ENCODE measurements around the gene ITGA5.
"Not testable (repeated sequence)": the region's sequence is repeated elsewhere in the genome, so short reads cannot be mapped to it uniquely, and the experiment has no call there.

ITGA5 gene

GRCh38 chr12:54371328-54372112 lies 47.5 kb downstream of the ITGA5 start:
- no peak for DNase-seq (ENCODE audit: low read depth)

DNA sequence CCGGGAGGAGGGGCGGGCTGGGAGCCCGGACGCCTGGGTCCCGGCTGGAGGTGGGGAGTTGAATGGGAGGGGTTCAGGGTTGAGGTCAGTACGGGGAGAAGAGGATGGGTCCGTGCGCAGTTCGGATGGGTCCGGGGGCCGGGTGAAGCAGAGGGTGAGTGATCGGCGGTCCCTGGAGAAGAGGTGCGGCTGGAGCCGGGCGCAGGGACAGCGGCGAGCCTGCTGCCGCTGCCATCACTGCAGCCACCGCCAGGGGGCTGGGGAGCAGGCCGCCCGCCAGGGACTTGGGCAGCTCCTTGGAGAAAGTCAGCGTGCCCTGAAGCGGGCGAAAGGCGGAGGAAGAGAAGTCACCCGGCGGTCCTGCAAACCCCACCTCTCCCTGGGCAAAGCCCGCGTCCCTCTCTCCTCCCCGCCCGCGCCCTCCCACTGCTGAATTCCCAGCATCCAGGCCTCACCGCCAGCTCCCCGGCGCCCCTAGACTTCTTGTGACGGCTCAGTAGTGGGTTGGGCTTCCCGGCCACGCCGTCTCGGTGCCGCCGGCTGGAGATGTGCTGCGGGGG lies 48.8 kb downstream of the ITGA5 start:
- DNase-seq (ENCODE audit: low read depth): no peak

DNA sequence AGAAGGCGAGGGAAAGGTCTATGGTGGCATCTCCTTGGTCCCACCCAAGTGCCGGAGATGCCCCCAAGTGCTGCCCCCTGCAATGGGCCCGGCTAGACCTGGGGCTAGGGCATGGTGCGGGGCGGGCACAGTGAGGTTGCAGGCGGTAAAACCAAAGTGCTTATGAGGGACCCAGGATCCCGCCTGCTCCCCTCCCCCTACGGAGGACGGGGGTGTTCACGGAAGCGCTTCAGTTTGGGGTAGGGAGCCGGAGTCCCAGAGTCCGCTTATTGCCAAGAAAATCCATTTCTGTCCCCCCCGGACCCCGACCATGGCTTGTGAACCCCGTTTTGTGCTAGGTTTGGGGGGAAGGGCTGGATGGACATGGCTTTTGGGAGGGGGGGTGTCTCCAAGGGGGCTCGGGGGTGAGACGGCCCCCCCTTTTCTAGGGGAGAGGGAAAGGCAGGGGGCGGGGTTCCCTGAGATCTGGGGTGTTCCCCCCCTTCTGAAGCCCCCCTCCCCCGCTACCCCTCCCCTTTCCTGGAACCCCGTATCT lies 49.4 kb downstream of the ITGA5 start:
- DNase-seq (ENCODE audit: low read depth): no peak

DNA sequence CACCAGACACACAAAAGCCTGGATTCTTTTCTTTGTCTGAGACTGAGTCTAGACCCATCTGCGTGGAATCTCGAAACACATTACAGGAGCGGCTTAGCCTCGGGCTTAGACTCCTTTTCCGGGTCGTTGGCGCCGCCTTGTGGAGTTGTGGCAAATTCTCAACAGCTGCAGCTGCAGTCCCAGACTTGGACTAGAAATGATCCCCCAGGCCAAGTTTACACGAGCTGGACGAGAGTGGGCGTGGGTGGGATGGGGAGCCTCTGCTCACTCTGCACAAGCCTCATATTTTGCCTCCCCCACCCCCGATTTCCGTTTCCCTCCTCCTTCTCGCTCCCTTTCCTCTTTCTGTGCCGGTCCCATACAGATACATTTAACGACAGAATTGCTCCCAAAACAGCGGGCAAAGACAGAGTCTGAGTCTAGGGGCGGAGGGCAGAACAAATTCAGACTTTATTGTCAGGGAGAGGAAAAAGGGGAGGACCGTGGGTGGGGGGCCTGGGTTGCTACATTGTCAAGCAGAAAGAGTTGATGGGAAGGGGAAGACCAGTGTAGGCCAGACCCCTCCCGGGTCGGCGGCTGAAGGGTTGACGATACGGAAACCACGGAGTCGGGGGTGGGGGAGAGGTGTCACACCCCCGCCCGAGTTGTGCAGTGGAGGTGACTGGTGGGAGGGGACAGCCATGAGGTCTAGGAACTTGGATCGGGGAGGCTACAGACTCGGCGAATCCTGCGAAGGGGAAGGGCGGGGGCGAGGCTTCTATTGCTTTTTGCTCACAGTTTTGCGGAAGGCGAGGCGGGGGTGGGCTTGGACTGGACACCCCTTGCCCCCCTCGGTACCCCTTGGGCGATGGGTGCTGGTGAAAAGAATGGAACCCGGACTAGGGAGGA lies 50.1 kb downstream of the ITGA5 start:
- peak; percentile 70 for DNase-seq (ENCODE audit: low read depth)

GRCh38 chr12:54368025-54368708 lies 50.9 kb downstream of the ITGA5 start:
- no peak for DNase-seq (ENCODE audit: low read depth)

GRCh38 chr12:54364413-54364812 lies 54.7 kb downstream of the ITGA5 start, which contains the start of gene GPR84:
Gene GPR84 (minus strand): TSS chr12:54364486. CDS start chr12:54363851, 635 bp downstream.
- no peak for DNase-seq (ENCODE audit: low read depth)

DNA sequence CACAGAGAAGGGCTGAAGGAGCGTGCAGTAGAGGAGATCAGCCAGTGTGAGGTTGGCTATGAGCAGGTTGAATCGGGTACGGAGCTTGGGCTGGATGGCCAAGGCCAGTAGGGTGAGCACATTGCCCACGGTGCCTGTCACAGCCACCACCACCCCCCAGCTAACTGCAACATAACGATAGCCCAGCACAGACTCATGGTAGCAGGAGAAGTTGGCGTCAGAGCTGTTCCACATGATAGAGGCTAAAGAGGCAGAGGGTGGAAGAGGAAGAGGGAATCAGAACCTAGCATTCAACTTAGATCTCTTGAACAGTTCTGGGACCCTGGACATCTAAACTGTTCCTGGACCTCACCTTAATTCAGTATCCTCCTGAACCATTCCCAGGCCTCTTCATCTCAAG lies 55.4 kb downstream of the ITGA5 start:
- no peak for DNase-seq (ENCODE audit: low read depth)

DNA sequence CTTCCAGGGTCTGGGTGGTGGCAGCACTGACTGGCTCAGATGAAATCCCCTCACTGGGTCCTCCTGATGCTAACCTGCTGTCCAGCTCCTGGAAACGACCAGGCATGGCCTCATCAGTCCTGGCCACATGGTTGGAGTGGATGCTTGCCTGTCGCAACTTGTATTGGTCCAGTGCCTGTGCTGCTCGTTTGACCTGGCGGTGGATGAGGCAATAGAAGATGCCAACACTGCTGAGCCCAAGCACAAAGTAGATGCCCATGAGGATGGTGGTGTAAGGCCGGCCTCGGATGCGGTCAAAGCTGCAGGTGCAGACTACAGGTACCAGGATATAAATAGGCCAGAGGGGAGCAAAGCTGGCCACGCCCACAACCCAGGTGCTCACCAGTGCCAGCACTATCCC lies 56.0 kb downstream of the ITGA5 start:
- no peak for DNase-seq (ENCODE audit: low read depth)

DNA sequence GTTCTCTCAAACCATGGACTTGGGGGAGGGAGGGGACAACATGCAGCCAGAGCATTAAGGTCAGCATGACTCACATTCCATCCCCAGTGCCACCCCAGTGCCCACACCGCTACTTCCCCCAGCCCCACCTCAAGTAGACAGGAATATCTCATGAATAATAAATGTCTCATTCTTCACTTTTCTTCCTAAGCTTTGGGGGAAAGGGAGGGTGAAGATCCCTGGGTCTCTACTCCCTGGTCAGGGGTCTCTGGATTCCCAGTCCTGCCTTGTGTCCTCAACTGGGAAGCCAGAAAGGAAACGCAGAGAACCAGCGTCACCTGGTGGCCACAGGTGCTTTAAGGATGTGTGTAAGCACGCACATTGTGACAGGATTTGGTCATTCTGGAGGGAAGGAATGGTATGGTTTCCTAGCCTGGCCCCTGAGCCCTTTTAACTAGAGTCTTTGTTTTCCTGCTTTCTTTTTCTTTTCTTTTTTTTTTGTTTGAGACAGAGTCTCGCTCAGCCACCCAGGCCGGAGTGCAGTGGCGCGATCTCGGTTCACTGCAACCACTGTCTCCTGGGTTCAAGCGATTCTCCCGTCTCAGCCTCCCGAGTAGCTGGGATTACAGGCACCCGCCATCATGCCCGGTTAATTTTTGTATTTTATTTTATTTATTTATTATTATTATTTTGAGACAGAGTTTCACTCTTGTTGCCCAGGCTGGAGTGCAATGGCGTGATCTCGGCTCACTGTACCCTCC lies 58.2 kb downstream of the ITGA5 start:
- DNase-seq (ENCODE audit: low read depth): no peak

DNA sequence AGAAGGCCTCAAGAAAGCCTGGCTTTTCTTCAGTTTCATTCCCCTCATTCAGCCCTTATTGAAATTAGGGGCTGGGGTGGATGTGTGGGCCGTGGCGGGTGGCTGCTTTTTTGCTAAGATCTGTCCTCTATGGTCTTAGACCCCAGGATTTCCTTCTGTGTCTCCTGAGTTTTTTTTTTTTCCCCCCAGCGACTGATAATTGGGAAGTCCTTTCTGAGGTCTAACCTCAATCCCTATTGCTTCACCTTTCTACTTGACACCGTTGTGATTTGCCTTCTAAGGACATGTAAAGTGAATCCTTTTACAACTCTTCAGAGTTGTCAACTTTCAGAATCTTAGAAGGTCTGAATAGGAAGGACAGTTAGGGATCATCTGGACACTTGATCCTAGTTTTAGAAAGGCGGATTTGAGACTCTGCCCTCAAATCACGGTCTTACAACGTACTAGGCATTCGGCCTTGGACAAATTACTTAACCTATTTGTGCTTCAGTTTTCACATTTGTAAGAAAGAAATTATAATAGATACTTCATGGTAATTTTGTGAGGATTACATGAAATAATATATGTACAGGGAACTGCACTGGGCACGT lies 59.2 kb downstream of the ITGA5 start:
- DNase-seq (ENCODE audit: low read depth): no peak

- DNase-seq (ENCODE audit: low read depth): peak; percentile 55
These were observed 59.9 kb downstream of the ITGA5 start for GRCh38 chr12:54358945-54359761.

- no peak for DNase-seq (ENCODE audit: low read depth)
These were observed 60.7 kb downstream of the ITGA5 start for GRCh38 chr12:54358191-54358944.

DNA sequence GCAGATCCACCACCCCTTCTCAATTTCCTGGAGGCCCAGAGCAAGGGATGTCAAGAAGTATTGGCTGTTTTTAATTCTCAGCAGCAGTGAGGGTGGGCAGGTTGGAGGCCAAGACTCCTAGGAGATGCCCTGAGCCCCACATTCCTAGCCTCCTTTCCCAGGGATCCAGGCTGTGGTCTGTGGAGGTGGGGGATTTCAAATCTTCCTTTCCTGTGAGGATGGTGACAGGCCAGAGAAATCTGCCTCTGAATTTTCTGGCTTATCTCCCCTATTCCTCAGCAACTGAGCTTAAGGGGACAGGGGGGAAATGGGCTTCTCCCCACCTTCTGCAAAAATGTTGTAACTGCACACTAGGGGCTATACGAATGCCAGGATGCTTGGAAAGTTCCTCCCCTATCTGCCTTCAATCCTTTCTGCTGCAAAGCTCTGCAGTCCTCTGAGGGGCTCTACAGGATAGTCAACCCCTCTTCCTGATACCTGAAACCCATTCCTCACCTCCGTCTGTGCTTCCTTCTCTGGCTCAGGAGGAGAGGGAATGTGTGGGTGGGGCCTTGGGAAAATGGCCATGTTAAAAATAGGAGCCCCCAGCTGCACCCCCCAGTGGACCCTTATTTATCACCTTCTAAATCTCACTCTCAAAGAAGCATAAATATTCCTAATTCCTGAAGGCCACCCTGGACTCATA lies 61.4 kb downstream of the ITGA5 start:
- no peak for DNase-seq (ENCODE audit: low read depth)

DNA sequence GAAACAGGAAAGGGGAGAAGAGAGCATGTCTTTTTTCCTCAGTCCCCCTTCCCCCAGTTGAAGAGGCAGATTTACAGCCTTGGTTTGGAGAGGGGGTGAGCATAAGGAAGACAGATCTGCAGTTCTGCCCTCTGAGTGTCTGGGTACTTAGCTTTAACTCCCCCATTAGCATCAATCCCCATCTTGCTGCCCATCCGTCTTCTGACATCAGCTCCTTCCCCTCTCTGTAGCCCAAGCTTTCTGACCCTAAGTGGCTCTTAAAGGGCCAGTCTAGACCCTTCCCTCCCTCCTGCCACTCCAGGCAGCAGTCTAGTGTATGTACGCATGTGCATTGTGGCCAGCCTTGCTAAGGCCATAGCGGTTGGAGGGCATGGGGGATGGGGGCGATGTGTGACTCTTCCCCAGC lies 62.1 kb downstream of the ITGA5 start:
- DNase-seq (ENCODE audit: low read depth): no peak

GRCh38 chr12:54356228-54356627 lies 62.8 kb downstream of the ITGA5 start:
- DNase-seq (ENCODE audit: low read depth): no peak

GRCh38 chr12:54355104-54355815 lies 63.8 kb downstream of the ITGA5 start:
- DNase-seq (ENCODE audit: low read depth): no peak

DNA sequence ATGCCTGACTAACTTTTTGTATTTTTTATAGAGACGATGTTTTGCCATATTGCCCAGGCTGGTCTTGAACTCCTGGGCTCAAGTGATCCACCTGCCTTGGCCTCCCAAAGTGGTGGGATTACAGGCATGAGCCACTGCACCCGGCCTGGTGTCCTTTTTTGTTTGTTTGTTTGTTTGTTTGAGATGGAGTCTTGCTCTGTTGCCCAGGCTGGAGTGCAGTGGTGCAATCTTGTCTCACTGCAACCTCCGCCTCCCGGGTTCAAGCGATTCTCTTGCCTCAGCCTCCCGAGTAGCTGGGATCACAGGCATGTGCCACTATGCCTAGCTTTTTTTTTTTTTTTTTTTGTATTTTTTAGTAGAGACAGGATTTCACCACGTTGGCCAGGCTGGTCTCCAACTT lies 64.8 kb downstream of the ITGA5 start:
- not testable (repeated sequence) for DNase-seq (ENCODE audit: low read depth)
